ENCODE data around the gene ITGAD.

The ITGAD gene

GRCh38 chr16:31364421-31364820 is 28.7 kb upstream of the ITGAD start:
- H3K4me3 ChIP-seq (ENCODE audit: low read depth, low read length), result no peak overlapping the region

- H3K4me3 ChIP-seq (ENCODE audit: low read depth, low read length), result no peak overlapping the region
Observed at GRCh38 chr16:31365131-31365865, 27.8 kb upstream of the ITGAD start.

- H3K4me3 ChIP-seq (ENCODE audit: low read depth, low read length), result no peak overlapping the region
Observed at GRCh38 chr16:31367853-31368252, 25.3 kb upstream of the ITGAD start.

DNA sequence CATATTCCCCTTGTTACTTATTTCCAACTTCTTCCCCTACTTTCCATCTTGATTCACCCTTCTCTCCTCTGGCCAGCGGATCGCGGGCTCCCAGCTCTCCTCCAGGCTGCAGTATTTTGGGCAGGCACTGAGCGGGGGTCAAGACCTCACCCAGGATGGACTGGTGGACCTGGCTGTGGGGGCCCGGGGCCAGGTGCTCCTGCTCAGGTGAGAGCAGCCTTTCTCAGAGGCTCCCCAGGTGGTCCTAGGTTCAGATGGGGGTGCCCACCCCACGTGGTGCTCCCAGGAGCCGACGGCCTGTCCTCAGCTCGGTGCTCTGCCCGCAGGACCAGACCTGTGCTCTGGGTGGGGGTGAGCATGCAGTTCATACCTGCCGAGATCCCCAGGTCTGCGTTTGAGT is 22.1 kb upstream of the ITGAD start:
- no peak overlapping the region for H3K4me3 ChIP-seq (ENCODE audit: low read depth, low read length)

- no peak overlapping the region for H3K4me3 ChIP-seq (ENCODE audit: low read depth, low read length)
Observed at GRCh38 chr16:31371619-31372484, 21.3 kb upstream of the ITGAD start.

DNA sequence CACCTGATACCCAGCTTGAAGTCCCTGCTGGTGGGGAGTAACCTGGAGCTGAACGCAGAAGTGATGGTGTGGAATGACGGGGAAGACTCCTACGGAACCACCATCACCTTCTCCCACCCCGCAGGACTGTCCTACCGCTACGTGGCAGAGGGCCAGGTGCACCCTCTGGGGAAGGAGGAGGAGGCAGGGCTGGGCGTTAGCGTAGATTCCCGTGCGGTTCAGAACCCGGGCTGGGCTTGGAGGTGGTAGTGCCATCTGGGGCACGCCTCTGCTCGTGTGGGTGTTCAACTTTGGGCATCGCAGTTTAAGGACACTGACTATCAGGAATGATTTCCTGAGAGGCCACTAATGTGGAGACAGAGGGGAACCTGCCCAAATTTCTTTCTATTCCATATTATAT is 19.9 kb upstream of the ITGAD start:
- H3K4me3 ChIP-seq (ENCODE audit: low read depth, low read length), result no peak overlapping the region

GRCh38 chr16:31375231-31375630 is 17.9 kb upstream of the ITGAD start:
- no peak overlapping the region for H3K4me3 ChIP-seq (ENCODE audit: low read depth, low read length)

- H3K4me3 ChIP-seq (ENCODE audit: low read depth, low read length), result no peak overlapping the region
Observed at GRCh38 chr16:31376705-31377104, 16.4 kb upstream of the ITGAD start.

GRCh38 chr16:31377210-31377903 is 15.8 kb upstream of the ITGAD start:
- no peak overlapping the region for H3K4me3 ChIP-seq (ENCODE audit: low read depth, low read length)

- H3K4me3 ChIP-seq (ENCODE audit: low read depth, low read length), result no peak overlapping the region
Observed at GRCh38 chr16:31380201-31380600, 12.9 kb upstream of the ITGAD start.

- no peak overlapping the region for H3K4me3 ChIP-seq (ENCODE audit: low read depth, low read length)
Observed at GRCh38 chr16:31382485-31383161, 10.5 kb upstream of the ITGAD start.

GRCh38 chr16:31385680-31386079 is 7.5 kb upstream of the ITGAD start:
- H3K4me3 ChIP-seq (ENCODE audit: low read depth, low read length), result no peak overlapping the region

DNA sequence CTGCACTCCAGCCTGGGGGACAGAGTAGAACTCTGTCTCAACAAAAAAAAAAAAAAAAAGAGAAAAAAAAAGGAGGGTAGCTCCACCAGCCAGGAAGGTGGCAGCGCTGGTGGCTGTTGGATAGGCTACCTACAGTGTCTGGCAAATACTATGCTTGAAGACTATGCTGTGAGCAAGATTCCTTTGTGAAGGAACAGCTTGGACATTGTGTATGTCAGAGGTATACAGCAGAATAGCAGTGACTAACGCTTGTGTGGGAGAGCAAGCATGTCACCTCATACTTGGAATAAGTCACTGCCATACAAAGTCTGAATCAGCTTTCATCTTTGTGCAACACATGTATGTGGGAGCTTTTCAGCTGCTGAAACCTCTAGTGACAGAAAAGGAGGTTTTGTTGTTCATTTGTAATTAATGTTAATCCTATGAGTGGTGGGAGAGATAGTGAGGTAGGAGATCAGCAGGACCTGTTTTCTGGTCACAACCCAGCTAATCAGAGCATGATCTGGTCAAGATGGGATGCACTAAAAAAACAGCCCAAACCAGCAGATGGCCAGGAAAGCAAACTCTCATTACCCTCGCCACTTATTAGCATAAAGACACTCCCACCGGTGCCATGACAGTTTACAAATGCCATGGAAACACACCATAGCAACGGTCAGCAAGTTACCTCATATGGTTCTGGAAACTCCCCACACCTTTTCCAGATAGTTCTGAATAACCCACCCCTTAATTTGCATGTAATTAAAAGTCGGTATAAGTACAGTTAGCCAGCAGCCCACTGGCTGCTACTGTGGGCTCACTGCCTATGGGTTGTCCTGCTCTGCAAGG is 6.8 kb upstream of the ITGAD start:
- no peak overlapping the region for H3K4me3 ChIP-seq (ENCODE audit: low read depth, low read length)

DNA sequence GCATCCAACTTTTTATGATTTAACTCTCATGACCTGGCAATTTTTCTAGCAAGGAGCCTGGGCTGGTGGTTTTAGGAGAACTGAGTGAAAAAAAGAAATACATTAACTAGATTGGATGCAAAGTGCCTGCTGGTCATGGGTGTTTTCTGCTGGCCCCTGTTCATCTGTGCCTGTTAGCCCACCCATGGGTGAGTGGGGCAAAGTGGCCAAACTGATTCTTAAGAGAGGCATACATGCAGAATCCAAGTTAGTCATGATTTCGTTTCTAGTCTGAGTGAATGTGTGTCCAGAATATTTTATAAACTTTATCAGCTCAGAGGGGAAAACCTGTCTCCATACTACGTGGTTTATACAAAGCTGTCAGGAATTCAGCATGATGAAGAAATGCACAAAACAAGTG is 4.6 kb upstream of the ITGAD start:
- H3K4me3 ChIP-seq (ENCODE audit: low read depth, low read length), result no peak overlapping the region

- H3K4me3 ChIP-seq (ENCODE audit: low read depth, low read length), result no peak overlapping the region
Observed at GRCh38 chr16:31390504-31391041, 2.6 kb upstream of the ITGAD start.

- no peak overlapping the region for H3K4me3 ChIP-seq (ENCODE audit: low read depth, low read length)
Observed at GRCh38 chr16:31395647-31396046, 2.5 kb downstream of the ITGAD start.

DNA sequence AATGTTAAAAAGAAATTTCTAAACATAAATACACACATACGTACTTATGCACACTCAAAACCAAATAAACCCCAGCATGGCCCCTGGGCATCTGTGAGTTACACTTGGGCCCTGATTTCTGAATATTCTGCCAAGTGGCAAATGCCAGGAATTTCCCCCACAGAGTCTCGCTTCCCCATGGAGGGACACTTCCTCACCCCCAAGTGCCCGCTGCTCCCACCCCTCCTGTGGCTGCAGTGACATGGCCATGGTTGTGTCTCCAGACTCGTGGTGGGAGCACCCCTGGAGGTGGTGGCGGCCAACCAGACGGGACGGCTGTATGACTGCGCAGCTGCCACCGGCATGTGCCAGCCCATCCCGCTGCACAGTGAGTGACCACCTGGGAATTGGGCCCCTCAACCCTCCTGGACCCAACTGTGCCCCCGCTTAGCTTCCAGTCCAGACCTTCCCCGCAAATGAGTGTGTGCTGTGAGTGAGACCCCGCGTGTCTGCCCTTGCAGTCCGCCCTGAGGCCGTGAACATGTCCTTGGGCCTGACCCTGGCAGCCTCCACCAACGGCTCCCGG is 4.0 kb downstream of the ITGAD start:
- no peak overlapping the region for H3K4me3 ChIP-seq (ENCODE audit: low read depth, low read length)

DNA sequence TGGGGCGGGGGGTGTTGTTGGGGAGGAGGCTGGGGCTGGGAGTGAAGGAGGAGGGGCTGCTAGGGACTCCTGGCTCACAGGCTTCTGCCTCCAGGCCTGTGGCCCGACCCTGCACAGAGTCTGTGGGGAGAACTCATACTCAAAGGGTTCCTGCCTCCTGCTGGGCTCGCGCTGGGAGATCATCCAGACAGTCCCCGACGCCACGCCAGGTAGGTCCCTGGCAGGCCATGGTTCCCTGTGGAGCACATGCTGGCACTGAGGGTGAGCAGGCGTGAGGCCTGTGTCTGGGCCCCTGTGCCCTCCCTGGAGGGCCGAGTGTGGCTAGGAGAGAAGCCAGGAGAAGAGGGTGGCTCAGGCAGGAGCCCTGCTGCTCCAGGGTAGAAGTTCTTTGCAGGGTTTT is 4.6 kb downstream of the ITGAD start:
- no peak overlapping the region for H3K4me3 ChIP-seq (ENCODE audit: low read depth, low read length)

DNA sequence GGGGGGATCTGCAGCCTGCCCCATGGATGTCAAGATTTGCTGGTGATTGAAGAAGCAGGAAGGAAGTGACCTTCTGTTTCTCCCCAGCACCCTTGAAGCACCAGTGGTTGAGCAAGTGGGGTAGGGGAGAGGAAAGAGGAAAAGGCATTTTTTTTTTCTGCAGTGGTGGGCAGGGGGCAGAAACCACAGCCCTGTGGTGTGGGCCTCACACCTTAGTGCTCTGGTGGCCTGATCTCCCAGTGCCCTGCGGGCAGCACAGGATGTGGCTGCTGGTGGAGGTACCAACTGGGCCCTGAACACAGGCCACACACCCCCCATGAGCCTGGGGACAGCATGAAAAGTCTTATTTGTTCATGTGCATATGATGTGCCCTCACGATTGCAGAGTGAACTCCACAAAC is 7.1 kb downstream of the ITGAD start:
- H3K4me3 ChIP-seq (ENCODE audit: low read depth, low read length), result no peak overlapping the region

DNA sequence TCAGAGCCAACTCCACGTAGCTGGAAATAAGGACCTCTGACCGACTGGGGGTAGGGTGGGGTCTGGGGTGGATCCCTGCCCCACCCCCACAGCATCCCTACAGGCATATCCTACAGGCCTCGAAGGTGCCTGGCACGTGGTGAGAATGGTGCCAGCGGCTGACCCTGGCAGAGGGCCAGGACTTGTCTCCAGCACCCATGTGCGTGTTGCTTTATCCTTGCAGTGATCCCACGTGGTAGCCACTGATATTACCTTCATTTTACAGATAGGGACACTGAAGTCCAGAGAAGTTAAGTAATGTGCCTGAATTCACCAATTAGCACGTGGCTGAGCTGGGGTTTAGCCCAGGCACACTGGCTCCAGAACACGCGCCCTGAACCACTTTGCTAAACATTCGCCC is 8.3 kb downstream of the ITGAD start:
- no peak overlapping the region for H3K4me3 ChIP-seq (ENCODE audit: low read depth, low read length)
